HG03354 (cell line): ENCODE results near the gene AGTPBP1.
"Not testable (repeated sequence)": the region's sequence is repeated elsewhere in the genome, so short reads cannot be mapped to it uniquely, and the experiment has no call there.

ENCODE experiments used
- ATAC-seq: cut with Tn5 transposase; IDR thresholded peaks from one replicate; pipeline ENCODE4 v1.9.1; 2021; ENCODE audit warnings: mild to moderate bottlenecking; ENCODE audit not compliant: unreplicated experiment, poor library complexity, severe bottlenecking

AGTPBP1 gene

DNA sequence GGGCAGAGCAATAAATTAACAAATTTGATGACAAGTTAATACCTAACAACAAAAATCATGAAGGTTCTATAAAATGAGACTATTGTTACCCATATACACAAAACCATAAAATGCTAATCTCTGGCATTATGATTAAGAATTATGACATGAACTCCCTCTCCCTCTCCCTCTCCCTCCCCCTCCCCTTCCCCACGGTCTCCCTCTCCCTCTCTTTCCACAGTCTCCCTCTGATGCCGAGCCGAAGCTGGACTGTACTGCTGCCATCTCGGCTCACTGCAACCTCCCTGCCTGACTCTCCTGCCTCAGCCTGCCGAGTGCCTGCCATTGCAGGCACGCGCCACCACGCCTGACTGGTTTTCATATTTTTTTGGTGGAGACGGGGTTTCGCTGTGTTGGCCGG lies 168.8 kb downstream of the AGTPBP1 start:
- not testable (repeated sequence) for ATAC-seq

DNA sequence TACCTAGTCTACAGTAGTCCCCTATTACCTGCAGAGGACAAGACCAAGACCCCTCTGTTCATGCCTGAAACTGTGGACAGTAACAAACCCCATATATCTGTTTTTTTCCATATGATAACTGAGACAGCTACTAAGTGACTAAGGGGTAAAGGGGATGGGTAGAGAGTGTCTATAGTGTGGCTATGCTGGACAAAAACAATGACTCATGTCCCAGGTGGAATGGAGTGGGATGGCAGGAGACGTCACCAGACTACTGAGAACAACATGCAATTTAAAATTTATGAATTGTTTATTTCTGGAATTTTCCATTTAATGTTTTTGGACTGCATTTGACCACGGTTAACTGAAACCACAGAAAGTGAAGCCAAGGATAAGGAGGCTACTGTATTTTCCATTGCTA lies 171.8 kb downstream of the AGTPBP1 start:
- ATAC-seq, result no peak

DNA sequence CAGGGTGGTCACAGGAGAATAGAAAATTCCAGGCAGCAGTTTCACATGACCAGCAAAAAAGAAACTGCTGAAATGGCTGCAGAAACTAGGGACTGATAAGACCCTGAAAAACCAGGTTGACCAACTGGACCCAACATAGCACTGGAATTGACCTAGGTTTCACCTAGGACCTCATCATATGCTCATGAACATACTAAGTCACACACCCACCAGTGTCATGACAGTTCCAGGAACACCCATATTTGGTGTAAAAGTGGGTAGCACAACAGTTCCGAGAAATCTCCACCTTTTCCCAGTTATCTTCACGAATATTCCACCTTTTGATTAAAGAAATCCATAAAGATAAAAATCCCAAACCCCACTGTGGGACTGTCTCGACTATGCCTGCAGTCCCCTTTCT lies 182.2 kb downstream of the AGTPBP1 start:
- ATAC-seq, result no peak

DNA sequence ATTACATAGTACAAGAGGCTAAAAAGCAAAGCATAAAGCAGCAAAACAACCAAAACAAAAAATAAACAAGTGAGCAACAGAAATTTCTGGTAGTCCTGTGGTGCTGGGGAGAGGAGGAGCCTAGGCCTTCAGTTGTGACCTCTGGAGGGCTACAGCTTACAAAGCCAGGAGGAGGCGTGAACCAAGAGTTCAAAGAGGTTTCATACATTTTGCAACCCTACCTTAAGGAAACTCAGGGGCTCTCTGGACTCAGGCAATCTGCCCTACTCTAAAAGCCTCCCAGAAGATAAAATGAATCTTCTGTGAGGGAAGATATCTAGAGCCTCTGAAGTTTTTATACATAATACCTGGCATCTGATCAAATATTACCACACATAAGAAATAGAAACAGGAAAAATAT lies 187.4 kb downstream of the AGTPBP1 start:
- no peak for ATAC-seq

DNA sequence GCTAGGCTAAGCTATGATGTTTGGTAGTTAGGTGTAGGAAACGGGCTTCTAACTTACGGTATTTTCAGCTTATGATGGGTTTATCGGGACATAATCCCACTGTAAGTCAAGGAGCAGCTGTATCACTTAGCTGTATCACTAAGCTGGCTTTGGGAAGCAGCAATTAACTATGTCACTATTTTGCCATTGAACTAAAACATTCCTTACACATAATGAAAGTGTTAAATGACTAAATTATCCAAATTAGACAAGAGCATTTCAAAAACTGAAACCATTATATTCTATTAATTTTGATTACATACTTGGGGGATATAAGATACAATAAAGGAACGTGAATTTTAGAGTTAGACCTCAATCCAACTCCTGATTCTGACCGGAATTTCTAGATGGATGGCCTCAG lies 188.3 kb downstream of the AGTPBP1 start:
- no peak for ATAC-seq

DNA sequence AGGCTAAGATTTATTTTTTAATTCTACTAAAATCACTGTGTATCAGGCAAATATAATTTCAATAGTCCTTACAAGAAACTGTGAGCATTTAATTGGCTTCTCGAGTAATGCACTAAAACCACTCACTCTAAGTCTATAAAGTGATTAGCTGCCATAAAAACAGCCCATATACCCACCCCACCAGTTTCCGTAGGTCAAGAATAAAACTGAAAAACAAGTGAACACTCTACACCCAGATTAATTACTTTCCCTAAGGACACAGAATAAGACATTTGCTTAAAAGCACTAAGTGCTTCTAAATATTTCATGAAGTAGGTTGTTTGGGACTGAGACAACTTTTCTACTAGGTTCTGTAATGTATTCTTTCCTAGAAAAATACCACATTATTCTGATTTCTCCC lies 194.2 kb downstream of the AGTPBP1 start:
- no peak for ATAC-seq

DNA sequence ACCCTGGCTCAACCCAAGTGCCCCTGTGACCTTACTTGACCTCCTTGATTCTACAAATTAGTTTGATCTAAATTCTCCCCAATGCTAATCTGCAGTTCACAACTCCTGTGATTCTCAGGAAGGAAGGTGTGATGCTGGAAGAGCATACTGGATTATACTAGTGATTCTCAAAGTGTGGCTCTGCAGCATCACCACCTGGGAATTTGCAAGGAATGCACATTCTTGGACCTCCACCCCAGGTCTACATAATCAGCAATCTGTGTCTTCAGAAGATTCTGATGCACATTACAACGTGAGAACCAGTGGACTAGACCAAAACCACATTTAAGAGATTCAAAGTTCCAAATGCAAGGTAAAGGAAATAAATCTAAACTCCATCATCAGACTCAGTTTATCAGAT lies 198.6 kb downstream of the AGTPBP1 start:
- no peak for ATAC-seq

DNA sequence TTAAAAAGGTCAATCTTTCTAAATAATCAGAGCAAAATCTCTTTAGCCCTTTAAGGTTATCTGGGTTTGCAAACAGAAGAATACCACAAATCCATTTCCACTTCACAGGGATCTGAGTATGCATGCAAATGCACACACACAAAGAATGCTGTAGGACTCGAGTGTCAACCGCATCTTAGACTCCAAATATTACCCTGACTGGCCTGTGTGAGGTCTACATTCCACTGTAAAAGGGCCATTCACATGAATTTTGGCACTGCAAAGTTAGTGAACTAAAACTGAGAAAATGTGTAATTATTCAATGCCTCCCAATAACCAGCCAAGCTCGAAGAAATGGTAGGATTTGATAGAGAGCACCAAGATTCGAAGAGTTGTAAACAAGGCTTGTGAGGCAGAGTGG lies 199.9 kb downstream of the AGTPBP1 start:
- no peak for ATAC-seq

DNA sequence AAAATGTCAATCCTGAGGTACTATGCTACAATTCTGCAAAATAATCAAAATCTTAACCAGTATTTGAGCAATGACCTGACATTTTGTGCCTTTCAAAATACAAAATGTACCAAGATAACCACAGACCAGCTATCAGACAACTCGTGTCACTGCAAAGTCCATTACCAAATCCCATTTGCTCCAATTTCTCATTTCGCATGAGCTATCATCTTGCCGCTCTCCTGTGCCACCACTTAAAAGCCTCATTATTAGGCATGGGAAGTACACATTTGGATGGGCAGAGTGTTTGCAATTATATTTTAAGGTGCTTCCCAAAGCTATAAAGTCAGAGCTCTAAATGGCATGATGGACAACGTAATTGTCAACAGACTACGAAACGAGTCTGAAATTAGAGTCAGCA lies 205.2 kb downstream of the AGTPBP1 start:
- ATAC-seq, result no peak

DNA sequence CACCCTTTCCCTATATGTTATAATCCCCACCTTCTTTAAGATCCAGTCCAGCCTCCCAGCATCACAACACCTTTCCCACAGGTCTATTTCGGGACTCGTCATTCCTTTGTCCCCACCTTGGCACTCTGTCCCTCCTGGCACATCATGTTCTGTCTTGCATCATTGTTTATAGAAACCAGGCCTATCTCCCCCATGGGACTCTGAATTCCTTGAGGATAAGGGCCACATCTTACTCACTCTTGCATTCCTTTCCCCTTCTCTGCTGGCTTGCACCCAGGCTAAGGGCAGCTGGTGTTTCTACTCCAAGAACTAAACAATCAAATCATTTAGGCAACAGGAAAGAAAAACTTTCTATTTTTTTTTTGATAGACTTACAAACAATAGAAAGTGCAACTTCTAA lies 205.7 kb downstream of the AGTPBP1 start:
- ATAC-seq, result no peak

DNA sequence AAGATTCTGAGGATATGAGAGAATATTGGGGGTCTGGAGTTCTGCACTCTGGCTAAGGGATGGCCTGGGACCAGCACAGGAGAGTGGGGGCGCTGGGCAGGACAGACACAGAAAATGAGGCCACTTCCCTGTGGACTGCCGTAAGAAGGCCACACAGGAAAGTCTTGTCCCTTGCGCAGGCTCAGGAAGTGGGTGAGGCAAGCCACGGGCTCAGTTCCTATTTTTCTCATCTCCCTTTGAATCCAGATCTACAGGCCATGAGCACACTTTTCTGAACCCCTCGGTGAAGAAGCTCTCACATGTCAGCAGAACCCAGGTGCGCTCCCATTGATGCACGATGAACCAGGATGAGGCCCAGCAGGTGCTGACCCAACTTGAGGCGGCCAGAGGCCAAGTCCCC lies 207.4 kb downstream of the AGTPBP1 start:
- no peak for ATAC-seq

DNA sequence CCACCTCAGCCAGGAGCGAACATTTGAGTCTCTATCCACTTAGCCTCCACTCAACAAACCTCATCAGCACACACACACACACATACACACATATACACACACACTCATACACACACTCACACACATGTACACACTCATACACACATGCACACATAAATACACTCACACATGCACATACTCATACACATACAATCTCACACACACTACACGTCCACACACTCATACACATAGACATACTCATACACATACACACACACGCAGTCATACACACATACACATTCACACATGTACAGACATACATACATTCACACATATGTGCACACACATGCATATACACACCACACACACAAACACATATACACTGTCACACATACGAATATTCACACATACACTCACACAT lies 208.2 kb downstream of the AGTPBP1 start:
- no peak for ATAC-seq

DNA sequence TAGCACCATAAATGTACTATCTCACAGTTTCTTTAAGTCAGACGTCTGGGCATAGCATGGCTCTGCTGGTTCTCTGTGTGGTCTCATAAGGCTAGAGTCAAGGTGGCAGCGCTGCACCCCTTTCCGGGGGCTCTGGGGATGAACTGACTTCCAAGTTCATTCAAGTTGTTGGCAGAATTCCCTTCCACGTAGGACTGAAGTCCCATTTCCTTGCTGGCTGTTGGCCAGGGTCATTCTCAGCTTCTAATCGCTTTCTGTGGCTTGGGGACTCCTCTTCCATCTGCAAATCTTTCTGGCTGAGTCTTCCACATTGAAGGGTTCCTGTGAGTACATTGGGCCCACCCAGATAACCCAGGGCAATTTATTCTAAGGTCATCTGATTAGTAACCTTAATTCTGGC lies 211.0 kb downstream of the AGTPBP1 start:
- no peak for ATAC-seq

DNA sequence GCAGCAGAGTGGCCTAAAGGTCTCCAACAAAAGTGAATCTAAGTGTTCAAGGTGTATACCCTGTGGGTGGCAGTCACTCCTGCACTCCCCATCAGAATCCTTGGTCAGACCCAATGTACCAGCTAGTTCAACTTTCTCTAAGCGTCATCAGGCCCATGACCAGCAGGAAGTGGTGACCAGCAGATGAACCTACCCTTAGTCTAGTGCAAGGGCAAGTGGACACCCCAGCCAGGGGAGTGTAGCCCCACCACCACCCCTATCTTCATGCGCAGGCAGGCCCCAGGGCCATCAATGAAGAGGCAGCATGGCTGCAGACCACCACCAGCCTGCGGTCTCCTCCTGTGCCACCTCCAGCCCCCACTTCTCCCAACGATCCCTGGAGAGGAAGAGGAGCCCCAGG lies 213.1 kb downstream of the AGTPBP1 start:
- ATAC-seq, result no peak

DNA sequence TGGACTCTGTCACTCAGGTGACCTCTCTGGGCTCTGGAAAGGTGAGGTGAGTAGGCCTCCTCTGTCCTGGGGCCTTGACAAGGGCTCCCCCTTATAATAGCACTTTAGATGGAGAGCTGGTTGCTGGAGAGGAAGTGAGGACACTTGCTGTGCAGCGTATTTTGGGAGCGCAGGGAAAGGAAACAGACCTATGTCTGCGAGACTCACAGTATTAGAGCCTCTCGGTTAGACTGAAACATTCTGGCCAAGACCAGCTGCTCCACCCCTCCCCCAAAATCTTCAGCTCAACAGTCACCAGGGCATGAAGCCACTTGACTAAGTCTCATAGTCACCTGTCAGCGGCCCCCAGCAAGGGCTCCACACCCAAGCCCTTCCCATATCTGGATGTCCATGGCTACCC lies 213.6 kb downstream of the AGTPBP1 start:
- no peak for ATAC-seq

DNA sequence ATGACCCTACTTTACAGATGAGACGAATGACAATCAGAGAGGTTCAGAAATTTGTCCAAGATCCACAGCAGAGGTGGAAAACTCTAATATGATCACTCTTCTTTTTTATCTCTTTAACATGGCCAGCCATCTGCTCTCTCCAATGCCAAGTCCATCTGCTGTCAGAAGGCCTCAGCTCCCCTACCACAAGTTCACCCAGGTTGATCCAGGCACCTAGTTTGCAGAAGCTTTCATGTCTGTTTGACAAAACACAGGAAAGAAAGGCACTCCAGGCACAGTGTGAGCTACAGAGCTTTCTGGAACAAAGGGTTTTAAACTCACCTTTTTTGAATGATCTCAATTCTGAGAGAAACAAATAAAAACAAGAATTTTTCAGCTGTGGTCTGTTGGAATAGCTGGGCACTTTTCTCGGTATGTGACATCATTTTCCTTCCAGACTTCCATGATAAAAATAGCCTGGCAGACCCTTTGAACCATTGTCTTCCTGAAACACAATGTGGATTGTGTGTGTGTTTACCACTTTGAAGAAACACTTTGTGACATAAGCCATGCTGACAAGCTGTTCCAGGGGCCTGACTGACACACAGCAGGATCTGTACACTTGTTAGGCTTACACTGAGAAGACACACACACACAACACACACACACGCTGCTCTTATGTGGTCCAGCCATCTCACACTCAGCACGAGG lies 214.3 kb downstream of the AGTPBP1 start:
- ATAC-seq, result no peak

DNA sequence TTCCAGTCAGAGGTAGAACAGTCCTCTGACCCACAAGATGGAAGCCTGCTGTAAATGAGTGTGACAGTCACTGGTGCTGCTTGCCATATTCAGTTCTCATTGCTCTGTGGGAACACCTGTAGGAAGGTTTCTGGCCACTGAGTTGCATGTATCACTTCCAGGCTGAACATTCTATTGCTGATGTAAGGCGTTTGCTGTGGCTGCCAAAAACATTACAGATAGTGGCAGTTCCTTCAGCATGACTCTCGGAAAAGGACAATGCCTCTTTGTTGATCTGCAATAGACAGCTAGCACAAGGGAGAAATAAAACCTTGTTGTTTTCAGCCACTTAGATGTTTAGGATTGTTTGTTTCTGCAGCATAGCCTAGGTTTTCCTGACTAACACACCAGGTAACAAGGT lies 217.2 kb downstream of the AGTPBP1 start:
- no peak for ATAC-seq

DNA sequence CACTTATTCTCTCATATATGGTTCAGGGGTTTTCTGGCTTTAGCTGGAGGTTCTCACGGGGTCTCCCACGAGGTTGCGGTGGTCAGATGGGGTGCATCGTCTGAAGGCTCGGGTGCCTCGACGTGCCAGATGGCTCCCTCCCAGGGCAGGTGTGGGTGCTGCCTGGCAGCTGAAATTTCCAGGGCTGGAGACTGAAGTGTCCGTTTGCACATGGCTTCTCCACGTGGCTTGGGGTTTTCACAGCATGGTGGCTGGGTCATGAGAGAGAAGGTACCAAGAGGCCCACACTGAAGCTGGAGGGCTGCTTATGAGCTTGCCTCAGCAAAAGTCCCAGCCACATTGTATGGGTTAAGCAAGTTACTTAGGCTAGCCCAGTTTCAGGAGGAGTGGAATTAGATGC lies 218.6 kb downstream of the AGTPBP1 start:
- no peak for ATAC-seq

DNA sequence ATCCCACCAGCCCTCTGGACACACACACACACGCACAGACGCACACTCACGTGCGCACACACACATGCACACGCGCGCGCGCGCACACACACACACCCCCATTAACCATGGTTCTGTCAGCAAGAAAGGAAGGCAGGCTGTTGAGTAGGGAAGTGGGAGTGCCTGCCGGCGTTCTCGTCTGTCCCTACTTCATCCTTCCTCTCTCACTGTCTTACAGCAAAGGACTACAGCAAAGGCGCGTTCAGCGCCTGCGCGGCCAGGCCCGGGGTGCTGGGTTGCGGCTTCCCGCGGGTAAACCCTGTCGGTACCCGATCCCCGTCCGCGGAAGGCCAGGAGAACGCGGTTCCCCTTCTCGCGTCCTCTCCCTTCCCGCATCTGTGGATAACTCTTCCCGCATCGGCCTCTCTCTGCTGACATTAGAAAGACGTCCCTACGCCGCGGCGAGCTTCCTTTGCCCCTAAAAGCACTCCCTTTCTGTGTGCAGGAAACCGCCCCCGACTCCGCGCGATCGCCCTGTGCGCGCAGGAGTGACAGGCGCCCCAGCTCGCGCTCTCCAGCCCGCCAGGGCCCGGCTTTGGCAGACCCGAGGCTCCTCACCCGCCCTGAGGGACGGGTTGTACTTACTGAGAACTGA lies 219.2 kb downstream of the AGTPBP1 start:
- ATAC-seq, result no peak

DNA sequence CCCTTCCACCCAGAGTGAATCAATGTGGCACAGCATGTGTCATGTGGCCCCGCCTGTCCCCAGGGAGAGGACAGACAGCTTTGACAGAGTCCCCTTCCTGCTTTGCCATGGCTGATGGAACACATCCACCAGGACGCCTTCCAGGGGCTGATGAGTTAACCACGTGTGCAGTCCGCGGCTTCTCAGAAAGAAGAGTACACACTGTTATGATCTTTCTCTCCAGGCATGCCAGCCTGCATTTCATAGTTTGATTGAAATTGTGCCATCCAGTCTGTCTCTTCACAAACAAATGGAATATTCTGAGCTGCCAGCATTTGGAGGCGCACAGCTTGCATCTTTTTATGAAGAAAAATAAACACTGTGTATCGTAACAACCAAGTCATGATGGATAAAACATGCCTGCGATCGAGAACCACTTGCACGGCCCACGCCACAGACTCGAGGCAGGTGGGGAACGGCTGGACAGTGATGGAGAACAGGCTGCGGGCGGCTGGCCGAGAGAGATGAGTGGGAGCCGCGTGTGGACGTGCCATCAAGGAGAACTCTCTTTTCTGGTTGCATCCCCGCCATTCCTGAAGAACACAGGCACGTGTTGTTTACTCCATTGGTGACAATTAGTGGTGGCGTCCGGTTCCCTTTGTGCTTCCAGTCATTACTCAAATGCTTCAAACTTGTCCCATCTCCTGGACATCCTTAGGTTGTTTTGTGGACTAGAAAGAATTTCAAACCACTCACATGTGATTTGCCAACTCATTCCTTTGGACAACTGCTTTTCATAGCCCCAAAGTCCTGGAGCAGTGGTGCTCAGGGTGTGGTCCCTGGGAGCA lies 220.2 kb downstream of the AGTPBP1 start:
- ATAC-seq, result no peak
